Retina (tissue), 1 donor: Measurements from ENCODE around the gene ABR.
A peak's percentile ranks its signal among the peaks of the same experiment; 100 is the strongest.

Source experiments
- DNase-seq: peaks from one replicate; pipeline ENCODE4 v3.0.0-alpha.2; 2016

ABR gene

DNA sequence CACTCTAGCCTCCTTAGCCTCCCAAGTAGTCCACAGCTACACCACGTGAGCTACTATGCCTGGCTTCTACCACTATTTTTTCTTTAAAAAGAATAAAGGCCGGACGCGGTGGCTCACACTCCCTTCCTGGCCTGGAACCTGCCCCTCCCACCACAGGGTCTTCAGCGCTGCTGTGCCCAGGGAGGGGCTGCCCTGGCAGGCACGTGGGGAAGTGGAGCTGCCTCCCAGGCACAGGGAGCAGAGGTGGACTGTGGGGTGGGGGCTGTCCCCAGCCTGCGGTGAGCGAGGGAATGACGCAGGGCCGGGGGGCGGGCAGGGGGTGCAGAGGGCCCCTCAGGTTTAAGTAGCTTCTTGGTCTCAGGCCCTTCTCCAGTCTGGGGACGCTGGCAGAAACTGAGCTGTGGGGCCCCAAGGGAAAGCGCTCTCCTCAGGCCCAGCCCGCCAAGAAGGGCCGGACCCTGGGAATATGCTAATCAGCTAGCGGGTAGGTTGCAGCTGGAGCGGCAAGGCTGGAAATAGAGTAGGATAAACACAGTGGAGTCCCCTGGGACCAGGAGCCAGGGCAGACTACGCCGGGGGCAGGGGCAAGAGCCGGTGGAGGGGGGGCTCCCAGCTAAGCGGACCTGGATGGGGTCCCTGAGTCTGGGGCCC lies 136.1 kb downstream of the ABR start:
- DNase-seq: peak; percentile 70

DNA sequence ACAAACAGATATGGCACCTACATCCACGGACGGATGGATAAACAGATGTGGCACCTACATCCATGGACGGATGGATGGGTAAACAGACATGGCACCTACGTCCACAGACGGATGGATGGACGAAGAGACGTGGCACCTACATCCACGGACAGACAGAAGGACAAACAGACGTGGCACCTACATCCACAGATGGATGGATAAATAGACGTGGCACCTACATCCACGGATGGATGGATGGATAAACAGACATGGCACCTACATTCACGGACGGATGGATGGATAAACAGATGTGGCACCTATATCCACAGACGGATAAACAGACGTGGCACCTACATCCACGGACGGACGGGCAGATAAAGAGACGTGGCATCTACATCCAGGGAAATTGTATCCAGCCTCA lies 137.3 kb downstream of the ABR start:
- DNase-seq: no peak

DNA sequence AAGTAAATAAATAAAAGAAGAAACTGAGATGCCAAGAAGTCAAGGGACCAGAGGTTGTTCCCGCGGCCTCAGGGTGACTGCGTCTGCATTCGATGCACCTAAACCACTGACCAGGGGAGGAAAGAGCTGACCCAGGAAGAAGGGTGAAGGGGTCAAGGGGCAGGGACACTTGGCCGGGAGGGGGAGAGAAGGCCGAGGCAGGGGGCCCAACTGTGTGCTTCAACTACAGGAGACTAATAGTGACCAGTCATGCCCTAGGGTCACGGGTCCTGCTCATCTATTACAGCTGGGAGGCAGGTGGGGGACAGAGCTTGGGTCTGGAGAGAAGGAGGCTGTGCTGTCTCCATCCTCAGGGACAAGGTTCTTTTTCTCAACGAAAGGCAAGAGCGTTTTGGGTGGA lies 138.0 kb downstream of the ABR start:
- DNase-seq: no peak

DNA sequence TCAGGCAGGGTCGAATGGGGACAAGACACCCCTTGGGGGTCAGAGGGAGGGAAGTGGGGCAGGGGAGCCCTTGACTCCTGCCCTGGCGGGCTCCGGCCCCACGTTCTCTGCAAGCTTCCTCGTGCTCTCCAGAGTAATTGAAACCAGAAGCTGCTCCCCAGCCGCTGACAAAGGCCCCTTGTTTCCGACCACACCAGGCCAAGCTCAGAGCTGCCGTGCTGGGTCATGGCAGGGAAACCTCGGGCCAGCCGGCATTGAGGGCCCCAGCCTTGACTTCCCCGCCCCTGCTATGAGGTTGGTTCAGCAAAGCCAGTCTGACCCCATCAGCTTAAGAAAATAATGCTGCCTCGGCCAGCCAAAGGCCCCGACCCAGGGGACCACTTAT lies 139.6 kb downstream of the ABR start:
- DNase-seq: peak; percentile 53

DNA sequence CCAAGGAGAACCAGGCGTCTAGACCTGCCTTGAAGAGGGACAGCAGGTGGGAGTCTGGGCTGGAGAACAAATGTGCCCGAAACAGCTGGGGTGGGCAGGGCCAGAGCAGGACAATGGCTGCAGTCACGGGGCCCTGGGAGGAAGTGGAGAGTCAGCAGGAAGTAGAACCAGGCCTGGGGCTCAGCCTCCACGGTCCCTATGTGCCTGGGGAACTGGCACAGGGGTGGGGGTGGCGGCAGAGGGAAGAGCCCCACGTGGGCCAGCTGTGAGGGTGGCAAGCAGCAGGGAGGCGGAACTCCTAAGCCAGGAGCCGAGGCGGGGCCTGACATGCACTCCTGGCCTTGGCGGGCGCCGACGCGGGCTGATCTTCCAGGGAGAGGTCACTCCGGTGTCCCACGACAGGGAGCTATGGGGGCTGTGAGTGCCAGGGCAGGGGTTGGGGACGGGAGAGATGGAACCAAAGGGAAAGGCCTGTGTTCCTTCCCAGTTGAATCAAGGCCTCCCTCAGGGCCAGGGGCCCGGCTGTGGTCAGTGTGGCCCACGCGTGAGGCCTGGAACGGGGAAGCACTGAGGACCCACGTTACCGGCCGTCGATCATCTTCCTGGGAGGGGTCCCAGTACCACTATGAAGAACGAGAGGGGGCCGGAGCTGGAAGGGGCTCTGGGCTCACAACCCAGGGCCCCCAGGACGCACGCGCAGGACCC lies 140.1 kb downstream of the ABR start:
- DNase-seq: peak; percentile 69

DNA sequence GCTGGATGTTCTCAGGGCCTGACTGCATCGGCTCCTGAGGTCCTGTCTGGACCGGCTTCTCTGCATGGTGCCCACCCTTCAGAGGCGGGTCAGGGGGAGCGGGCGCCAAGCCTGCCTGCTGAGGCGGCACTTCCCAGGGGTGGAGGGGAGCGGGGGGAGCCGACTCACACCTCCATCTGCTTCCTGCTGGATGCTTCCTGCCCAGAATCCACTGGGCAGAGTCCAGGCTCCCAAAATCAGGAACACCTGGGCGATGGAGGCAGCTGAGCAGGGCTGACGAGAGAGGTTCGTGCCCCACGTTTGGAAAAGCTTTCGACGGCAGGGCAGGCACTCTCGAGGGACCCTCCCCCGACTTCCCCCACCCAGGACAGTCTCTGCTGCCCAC lies 140.7 kb downstream of the ABR start:
- DNase-seq: no peak

DNA sequence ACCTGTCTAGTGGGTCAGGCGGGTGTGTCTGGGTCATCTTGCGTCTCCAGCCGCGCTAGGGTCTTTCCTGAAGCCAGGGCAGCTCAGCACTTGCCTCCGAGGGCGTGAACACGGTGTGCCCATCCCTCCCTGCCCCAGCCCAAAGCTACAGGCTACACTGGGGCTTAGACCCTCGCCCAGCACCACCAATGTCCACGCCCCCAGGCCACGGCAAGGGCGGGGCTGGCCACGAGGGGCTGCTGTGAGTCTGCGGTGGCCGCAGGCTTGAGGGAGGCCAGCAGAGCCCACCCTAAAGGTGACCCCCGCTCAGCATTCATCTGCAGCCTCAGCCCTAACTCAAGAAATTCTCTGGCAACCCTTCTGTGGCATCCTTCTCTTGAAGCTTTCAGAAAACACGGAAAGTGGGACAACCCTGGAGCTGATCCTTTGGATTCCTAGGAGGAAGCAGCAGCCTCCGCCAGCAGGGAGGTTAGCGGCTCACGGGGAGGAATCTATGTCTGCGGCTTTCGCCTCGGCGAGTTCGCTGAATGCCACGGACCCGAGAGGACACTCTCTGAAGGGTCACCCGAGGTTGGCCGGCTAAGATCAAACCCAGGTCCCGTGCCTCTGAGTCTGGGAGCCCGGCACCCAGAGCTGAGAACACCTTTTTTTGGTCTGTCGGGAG lies 141.2 kb downstream of the ABR start:
- DNase-seq: peak; percentile 67

DNA sequence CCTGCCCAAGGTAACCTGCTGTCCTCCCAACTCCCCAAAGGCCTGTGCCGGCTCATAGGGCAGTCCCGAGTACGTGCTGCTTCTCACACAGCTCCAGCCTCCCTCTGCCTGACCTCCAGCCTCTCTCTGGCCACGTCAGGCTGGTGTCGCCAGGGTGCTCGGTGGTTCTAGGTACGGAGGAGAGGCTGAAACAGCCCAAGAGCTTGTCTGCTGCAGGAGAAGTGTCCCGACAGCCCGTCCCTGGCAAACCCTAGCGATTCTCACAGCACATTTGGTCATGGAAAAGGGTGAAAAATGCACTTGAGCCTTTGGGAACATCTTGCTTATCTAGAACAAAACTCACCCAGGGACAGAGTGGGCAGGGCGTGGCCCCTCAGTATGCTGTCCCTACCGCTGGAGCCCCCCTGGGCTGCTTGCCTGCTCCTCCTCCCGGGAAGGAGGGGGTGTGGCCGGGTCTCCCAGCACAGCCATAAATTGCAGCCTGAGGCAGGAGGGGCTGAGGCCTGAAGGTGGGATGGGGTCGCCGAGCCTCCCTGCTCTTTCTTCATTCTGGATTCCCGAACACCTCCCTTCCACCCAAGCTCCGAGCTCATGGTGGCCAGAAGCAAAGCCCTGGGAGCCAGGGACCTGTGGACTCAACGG lies 142.4 kb downstream of the ABR start:
- peak; percentile 28 for DNase-seq

DNA sequence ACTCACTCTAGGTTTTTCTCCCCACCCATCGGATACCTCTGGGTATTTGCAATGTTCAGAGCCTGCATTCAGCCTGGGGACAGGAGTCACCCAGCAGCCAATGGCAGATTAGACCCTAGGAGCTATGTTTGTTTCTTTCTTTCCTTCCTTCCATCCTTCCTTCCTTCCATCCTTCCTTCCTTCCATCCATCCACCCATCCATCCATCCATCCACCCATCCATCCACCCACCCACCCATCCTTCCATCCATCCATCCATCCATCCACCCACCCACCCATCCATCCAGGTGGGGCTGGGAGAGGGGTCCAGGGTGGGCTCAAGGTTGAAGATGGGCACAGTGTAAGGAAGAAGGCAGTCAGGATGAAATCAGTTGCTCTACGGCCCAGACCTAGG lies 142.9 kb downstream of the ABR start:
- DNase-seq: no peak

DNA sequence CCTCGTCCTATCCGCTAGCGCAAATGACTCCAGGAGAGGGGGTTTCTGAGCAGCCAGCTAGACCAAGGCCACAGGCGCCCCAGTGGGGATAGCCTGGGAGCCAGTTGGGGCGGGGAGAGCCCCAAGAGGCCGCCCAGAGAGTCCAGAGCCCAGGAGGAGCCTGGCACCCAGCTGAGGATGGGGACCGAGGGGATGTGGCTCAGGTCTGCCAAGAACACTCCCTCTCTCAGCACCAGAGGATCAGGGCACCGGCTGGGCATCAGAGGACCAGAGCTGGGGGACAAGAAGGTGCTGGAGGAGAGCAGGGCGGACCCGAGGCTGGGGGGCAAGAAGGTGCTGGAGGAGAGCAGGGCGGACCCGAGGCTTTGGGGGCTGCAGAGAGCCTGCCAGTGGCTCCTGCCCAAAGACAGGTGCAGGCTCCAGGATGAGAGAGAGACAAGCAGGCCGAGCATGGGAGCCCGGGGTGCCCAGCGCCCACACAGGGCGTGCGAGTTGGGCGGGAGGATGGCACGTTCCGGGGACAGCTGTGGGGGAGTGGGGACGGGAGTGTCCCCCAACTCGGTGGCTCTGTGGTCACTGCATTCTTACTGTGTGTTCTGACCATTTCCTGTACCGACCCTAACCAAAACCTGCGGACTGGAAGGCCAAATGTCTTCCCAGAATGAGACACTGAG lies 143.5 kb downstream of the ABR start:
- DNase-seq: no peak

DNA sequence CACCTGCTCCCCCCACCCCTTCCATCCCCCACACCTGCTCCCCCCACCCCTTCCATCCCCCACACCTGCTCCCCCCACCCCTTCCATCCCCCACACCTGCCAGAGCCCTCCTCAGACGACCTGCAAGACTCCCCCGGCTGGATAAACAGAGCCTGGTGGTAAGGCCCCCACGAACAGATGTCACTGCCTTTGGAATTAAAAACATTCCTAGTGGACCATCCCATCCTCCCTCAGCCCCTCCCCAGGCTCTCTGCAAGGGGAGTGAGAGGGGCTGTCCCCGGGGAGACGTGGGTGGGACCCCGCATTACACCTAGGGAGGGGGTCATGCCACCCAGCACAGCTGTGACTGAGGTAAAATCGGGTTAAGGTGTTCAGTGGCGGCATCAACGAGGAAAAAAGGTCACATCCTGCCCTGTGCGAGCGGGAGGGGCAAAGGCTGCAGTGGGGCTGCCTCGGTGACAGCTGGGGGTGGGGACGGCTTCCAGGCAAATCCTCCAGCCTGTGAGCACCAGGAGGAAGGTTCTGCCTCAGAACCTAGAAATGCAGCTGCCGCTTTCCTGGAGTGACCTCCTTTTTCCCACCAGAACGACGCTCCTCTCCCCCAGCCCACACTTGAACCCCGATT lies 144.1 kb downstream of the ABR start:
- DNase-seq: peak; percentile 64

DNA sequence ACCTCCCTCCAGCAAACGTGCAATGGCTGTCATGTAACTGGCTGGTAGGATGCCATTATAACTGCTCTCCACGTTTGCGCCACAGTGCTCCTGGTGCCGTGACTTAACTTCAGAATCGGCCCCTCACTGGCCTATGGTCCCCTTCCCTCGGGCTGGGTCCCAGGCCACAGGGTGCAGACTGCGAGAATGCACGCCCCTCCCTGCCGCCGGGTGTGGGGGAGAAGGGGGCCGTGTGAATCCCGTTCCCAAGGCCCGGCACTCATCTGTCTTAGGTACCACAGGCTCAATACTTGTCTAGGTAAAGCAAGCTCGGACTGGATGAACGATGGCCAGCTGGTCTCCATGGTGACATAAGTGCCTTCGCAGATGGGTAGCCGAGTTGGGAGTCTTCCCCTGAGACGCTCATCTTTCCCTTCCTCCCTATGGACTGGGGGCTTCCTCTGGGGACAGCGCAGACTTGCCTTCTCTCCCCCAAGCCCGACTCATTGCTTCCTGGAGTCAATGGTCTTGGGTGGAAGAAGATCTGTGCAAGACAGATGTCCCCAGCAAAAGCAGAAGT lies 145.1 kb downstream of the ABR start:
- DNase-seq: peak; percentile 46

DNA sequence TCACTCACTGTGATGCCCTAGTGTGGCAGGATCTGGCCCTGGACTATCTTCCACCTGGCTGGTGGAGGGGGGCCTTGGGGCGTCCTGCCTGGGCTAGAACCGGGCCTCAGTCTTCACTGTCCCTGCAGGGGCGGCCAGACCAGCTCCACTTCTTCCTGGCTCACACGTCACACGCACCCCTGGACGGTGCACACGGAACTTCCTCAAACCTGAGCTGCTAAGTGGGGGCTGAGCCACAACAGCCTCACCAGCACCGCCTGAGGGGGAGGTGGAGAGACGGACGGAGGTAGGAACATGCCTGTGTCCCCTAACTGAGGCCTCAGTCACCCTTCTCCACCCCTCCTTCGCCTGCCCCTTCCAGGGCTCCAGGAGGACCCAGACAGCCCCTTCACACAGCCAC lies 146.3 kb downstream of the ABR start:
- no peak for DNase-seq

DNA sequence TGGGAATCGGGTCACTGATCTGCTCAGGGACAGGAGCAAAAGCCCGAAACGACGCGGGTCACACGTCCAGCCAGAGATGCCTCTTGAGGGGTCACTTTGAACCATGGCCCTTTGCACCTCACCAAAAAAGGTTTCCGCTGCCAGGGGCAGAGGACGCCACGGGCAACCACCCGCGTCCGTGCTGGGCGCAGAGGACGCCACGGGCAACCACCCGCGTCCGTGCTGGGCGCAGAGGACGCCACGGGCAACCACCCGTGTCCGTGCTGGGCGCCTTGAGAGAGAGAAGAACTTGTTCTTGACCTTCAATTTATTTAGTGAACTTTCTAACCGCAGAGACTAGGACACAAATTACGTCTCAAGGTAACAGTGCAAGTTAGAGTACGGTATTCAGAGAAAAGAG lies 147.4 kb downstream of the ABR start:
- no peak for DNase-seq

DNA sequence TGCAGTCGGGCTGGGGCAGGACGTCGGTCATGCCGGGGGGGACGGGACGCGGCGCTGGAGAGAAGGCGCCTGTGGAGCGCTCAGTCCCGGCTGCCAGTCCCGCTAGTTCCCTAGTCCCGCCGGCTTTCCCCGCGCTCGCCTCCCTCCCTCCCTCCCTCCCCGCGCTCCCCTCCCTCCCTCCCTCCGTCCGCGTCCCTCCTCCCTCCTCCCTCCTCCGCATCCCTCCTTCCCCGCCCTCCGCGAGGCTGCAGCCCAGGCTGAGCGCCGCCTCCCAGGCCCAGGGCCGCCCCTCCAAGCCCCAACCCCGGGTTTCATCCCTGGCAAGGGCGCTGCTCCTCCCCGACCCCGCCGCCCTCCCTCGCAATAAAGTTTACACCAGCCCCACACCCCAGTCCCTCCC lies 148.1 kb downstream of the ABR start:
- peak; percentile 56 for DNase-seq

DNA sequence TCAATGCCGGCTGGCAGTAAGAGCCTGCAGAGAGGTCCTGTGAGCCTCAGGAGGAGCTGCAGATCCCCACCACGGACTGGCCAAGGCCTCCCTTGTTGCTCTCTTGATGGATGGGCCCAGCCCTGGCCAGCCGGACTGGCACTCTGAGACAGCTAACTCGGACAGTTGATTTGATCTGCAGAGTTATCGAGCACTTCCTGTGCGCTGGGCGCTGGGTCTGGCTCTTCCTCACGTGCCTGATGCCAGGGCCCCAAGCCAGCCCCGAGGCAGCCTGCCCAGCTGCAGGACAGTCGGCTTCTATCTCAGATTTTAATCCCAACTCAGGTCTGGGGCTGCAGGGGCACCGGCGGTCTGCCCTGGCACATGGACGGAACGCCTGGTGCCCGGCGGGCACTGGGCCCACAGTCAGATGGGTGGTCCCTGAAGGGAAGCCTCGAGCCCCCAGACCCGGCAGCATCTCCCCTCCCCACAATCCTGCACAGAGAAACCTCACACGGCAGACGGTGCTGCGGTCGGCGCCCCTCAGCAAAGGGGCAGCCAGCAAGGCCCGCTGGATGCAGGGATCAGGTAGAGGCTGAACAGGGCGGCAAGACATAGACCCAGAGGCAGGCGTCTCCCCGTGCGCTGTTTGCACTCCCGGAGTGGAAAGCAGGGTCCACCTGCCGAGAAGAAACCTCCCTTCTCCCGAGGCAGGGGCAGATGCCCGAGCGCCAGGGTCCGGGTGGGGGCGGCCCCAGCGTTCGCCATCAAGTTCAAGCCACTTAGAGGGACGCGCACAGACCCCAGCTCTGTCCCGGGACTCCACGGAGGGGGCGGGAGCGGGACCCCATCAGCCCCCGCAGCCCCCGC lies 148.9 kb downstream of the ABR start:
- no peak for DNase-seq

DNA sequence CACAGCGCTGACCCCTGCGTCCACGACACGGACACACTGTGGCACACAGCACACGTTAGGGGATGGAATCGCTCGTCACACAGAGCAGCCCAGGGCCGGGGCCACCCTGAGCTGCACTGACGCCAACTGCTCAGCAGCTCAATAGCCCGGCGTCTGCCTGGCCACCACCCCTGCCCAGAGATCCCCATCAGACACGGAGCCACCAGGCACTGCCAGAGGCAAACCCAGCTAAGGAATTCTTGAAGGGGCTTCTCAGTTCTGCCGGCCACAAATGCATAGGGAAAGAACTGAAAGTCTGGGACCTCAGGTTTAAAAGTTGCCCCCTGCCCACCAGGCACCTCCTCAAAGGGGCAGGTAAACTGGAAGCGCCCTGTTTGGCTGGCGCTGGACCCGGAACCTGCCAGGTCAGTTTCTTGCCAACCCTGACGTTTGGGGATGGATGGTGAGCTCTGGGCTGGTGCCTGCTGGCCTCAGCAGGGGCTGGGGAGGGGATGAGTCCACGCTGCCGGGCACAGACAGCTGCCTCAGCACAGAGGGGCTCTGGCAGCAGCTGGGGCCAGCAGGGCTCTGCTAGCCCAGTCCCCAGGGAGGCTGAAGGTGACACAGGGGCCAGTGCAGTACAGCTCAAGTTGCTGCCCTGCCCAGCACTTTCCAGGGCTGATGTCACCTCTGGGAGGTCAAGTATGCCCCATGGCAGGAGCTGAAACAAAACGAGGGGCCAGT lies 149.7 kb downstream of the ABR start:
- no peak for DNase-seq

DNA sequence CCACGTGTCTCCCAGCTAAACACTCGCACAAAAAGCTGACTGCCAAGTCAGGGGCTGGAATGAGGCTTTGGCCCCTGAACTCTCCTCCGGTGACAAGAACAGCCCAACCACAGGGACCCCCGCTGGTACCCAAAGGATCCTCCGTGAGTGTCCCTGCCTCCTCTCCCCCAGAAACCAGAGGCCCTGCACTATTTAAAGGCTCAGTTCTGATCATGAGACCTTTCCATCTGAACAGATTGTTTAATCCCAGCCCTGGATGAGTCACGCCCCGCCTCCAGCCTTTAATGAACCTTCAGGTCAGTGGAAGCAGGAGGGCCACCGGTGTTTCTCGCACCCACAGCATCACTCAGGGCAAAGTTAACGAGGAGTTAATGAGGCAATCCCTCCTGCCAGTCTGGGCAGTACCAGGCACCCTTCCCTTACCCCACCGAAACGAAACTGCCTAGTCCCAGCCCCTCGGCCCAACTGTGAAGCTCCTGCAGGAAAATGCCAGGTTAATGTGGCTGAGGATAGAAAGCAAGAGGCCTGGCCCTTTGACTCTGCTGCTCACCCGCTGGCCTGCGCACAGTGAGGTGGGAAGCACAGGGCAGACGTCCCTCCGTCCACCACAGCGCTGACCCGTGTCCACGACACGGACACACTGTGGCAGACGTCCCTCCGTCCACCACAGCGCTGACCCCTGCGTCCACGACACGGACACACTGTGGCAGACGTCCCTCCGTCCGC lies 150.4 kb downstream of the ABR start:
- DNase-seq: no peak

DNA sequence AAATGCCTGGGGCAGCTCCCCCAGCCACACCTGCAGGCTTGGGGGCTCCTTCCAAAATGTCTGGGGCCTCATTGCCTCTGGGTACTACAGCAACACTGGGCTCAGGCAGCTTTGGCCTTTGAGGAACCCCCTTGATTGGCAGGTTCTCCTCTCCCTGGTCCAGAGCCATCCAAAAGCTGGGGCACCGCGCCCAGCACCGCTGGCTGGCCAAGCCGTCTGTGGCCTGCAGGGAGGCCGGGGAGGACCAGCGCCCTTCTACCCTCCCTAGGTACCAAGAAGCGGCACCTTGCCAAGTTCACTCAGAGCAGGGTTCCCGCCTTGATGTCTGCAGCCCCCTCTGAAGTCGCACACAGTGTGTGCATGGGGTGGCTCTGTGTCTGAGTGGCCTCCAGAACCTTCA lies 152.7 kb downstream of the ABR start:
- DNase-seq: no peak

DNA sequence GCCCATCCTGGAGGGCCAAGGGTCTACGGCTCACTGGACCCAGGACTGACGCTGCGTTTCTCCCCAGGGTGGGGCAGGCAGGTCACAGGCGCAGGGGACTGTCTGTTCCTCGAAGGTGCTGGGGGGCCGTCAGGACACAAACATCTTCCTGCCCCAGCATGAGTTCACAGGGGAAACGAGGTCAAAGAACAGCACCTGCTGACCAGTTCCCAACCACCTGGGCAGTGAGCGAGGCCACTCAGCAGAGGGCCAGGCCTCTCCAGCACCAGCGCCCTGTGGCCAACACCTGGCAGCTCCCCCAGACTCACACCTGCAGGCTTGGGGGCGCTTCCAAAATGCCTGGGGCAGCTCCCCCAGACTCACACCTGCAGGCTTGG lies 153.2 kb downstream of the ABR start:
- DNase-seq: no peak
